Iris pigment epithelial cell (primary cell): ENCODE results near the gene EFNA5.

Experiments used
- DNase-seq: peaks from one replicate; pipeline ENCODE4 v3.0.0-alpha.2; 2011; ENCODE audit warnings: low read depth

EFNA5 gene

GRCh38 chr5:107603349-107603748 lies 67.4 kb downstream of the EFNA5 start:
- no peak for DNase-seq

- no peak for DNase-seq
These were observed 67.8 kb downstream of the EFNA5 start for GRCh38 chr5:107602896-107603295.

GRCh38 chr5:107601076-107601475 lies 69.7 kb downstream of the EFNA5 start:
- DNase-seq: no peak

GRCh38 chr5:107598958-107599357 lies 71.8 kb downstream of the EFNA5 start:
- no peak for DNase-seq

- DNase-seq: no peak
These were observed 72.9 kb downstream of the EFNA5 start for GRCh38 chr5:107597803-107598202.

- no peak for DNase-seq
These were observed 73.5 kb downstream of the EFNA5 start for GRCh38 chr5:107597247-107597646.

- DNase-seq: no peak
These were observed 76.3 kb downstream of the EFNA5 start for GRCh38 chr5:107594253-107595045.

- DNase-seq: no peak
These were observed 77.7 kb downstream of the EFNA5 start for GRCh38 chr5:107593009-107593408.

GRCh38 chr5:107592515-107592914 lies 78.2 kb downstream of the EFNA5 start:
- no peak for DNase-seq

- no peak for DNase-seq
These were observed 80.1 kb downstream of the EFNA5 start for GRCh38 chr5:107590686-107591085.

GRCh38 chr5:107589520-107590193 lies 81.1 kb downstream of the EFNA5 start:
- DNase-seq: no peak

- DNase-seq: no peak
These were observed 88.1 kb downstream of the EFNA5 start for GRCh38 chr5:107582625-107583024.

GRCh38 chr5:107580889-107581820 lies 89.6 kb downstream of the EFNA5 start:
- DNase-seq: peak; percentile 54

GRCh38 chr5:107578051-107578635 lies 92.6 kb downstream of the EFNA5 start:
- DNase-seq: no peak

GRCh38 chr5:107577394-107577950 lies 93.3 kb downstream of the EFNA5 start:
- DNase-seq: no peak

GRCh38 chr5:107576736-107577393 lies 93.9 kb downstream of the EFNA5 start:
- DNase-seq: no peak

- no peak for DNase-seq
These were observed 94.6 kb downstream of the EFNA5 start for GRCh38 chr5:107576155-107576554.

GRCh38 chr5:107574287-107574686 lies 96.5 kb downstream of the EFNA5 start:
- DNase-seq: no peak

GRCh38 chr5:107572715-107573368 lies 97.9 kb downstream of the EFNA5 start:
- no peak for DNase-seq
